Gastroesophageal sphincter (tissue), 4 donors: ENCODE results near the gene PSMD8. TPM values are rescaled to one million over a fixed set of nuclear protein-coding genes. Genes with fewer than 3 reads are reported as not detected.

Source experiments
- ATAC-seq: fragments of 150-250 bp; one replicate; pipeline ENCODE4 v1.9.1; 2016; ENCODE audit warnings: mild to moderate bottlenecking, moderate library complexity
- H3K27ac ChIP-seq, 4 donors: fragments of 200-600 bp; sonication (generic) in 3 of 4; 1 replicate in 3 of 4; 2 replicates in 1 of 4; pipeline ENCODE4 v1.5.1; 2016 to 2019
- H3K27me3 ChIP-seq: fragments of 200-600 bp; sonication (generic); one replicate; pipeline ENCODE4 v1.5.1; 2019
- H3K36me3 ChIP-seq, 2 donors: fragments of 200-600 bp; sonication (generic); one replicate each; pipeline ENCODE4 v1.5.1; 2019; ENCODE audit warnings: control low read depth in 1 of 2
- H3K4me1 ChIP-seq, 3 donors: fragments of 200-600 bp; sonication (generic); 1 replicate in 2 of 3; 2 replicates in 1 of 3; pipeline ENCODE4 v1.5.1; 2016 to 2019; ENCODE audit warnings: control low read depth in 2 of 3
- H3K4me3 ChIP-seq, 2 donors: fragments of 200-600 bp; sonication (generic); one replicate each; pipeline ENCODE4 v1.5.1; 2019; ENCODE audit warnings: mild to moderate bottlenecking in 1 of 2, moderate library complexity in 1 of 2
- H3K9me3 ChIP-seq, 3 donors: fragments of 200-600 bp; sonication (generic); one replicate each; pipeline ENCODE4 v1.5.1; 2017 to 2019; ENCODE audit warnings: control low read depth in 2 of 3
- EP300 ChIP-seq: sonication (generic); formaldehyde crosslinking; IDR thresholded peaks from one replicate; pipeline ENCODE4 v1.6.1; 2017; ENCODE audit warnings: antibody characterized with exemption, mild to moderate bottlenecking
- POLR2A ChIP-seq, 2 donors: fragments of 450-650 bp; IDR thresholded peaks; one replicate each; pipeline ENCODE4 v1.6.1; 2017; ENCODE audit warnings: antibody characterized with exemption in 2 of 2, mild to moderate bottlenecking in 2 of 2, moderate library complexity in 1 of 2
- POLR2AphosphoS5 ChIP-seq: sonication (generic); formaldehyde crosslinking; IDR thresholded peaks from one replicate; pipeline ENCODE4 v1.6.1; 2017; ENCODE audit warnings: antibody characterized with exemption
- WGBS, 2 donors: methylation state at CpG; one replicate each; pipeline ENCODE4 v1.1.5; 2018; ENCODE audit warnings: low coverage in 1 of 2; 5-methylcytosine and 5-hydroxymethylcytosine counted together
- total RNA-seq, 4 donors: library from RNA; depleted of rRNA; stranded (reverse); fragments of >200 nt; gene quantifications; one replicate each; pipeline ENCODE4 v1.1.0, GENCODE V29; 2016
- TF ChIP-seq, protein P1 (sequence below), 4 experiments: fragments of 200-600 bp in 2 of 4; fragments of 450-650 bp in 2 of 4; sonication (generic) in 1 of 4; IDR thresholded peaks; one replicate each; pipeline ENCODE4 v1.5.1; 2017 to 2019; ENCODE audit warnings: antibody characterized with exemption in 4 of 4, mild to moderate bottlenecking in 2 of 4, moderate library complexity in 2 of 4

PSMD8 gene
- total RNA-seq, 4 donors from 2014 or later: 161 to 208 (median 171) TPM

DNA sequence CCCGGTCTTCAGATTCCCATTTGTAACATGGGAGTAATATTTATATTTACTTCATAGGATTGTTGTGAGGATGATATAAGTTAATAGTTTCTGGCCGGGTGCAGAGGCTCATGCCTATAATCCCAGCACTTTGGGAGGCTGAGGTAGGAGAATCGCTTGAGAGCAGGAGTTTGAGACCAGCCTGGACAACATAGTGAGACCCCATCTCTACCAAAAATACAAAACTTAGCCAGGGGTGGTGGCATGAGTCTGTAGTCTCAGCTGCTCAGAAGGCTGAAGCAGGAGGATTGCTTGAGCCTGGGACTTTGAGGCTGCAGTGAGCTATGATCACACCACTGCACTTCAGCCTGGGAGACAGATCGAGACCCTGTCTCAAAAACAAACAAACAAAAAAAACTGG lies 27.5 kb upstream of the PSMD8 start:
- peaks cover 0 to 34% of the 10 kb centered on the region in 2 donors for H3K36me3 ChIP-seq
- 40 to 83% methylated on average over 1 to 3 of the region's 4 CpGs for whole genome bisulfite sequencing, 2 donors
- H3K27me3 ChIP-seq: no peaks in the 10 kb centered on the region
- no peak overlapping the region for H3K27ac ChIP-seq
- TF ChIP-seq POLR2AphosphoS5 (no peak), EP300 (no peak)
- no peak for ATAC-seq
- H3K9me3 ChIP-seq: no peaks in the 10 kb centered on the region
- H3K4me1 ChIP-seq: no peaks in the 10 kb centered on the region
- no peak overlapping the region for H3K4me3 ChIP-seq

DNA sequence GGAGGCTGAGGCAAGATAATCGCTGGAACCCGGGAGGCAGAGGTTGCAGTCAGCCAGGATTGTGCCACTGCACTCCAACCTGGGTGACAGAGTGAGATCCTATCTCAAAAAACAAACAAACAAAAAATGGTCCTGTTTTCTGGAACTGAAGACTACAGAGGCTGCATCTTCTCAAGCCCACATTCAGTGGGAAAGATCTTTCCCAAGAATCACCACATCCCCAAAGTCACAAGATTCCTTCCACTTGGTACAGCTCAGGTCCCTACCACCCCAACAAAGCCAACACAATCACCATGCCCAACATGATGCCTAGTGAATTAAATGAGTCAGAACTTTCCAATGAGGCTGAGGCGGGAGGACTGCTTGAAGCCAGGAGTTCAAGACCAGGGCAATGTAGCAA lies 23.5 kb upstream of the PSMD8 start:
- Histone ChIP-seq H3K4me3 (no peak overlapping the region), H3K36me3 (peaks cover 0 to 6% of the 10 kb centered on the region in 2 donors), H3K27ac (no peak overlapping the region), H3K27me3 (peaks cover 20% of the 10 kb centered on the region), H3K4me1 (no peaks in the 10 kb centered on the region), H3K9me3 (no peaks in the 10 kb centered on the region)
- TF ChIP-seq, protein P1, sequence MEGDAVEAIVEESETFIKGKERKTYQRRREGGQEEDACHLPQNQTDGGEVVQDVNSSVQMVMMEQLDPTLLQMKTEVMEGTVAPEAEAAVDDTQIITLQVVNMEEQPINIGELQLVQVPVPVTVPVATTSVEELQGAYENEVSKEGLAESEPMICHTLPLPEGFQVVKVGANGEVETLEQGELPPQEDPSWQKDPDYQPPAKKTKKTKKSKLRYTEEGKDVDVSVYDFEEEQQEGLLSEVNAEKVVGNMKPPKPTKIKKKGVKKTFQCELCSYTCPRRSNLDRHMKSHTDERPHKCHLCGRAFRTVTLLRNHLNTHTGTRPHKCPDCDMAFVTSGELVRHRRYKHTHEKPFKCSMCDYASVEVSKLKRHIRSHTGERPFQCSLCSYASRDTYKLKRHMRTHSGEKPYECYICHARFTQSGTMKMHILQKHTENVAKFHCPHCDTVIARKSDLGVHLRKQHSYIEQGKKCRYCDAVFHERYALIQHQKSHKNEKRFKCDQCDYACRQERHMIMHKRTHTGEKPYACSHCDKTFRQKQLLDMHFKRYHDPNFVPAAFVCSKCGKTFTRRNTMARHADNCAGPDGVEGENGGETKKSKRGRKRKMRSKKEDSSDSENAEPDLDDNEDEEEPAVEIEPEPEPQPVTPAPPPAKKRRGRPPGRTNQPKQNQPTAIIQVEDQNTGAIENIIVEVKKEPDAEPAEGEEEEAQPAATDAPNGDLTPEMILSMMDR (IDR thresholded peaks at IDR 0.05): no peak
- no peak for TF ChIP-seq POLR2AphosphoS5
- TF ChIP-seq EP300: no peak
- TF ChIP-seq POLR2A (IDR thresholded peaks at IDR 0.05): no peak
- WGBS, 2 donors: 75% methylated on average over 2 of the region's 3 CpGs; no CpG with 5 or more reads in 1 of the 2 donors
- ATAC-seq: no peak

DNA sequence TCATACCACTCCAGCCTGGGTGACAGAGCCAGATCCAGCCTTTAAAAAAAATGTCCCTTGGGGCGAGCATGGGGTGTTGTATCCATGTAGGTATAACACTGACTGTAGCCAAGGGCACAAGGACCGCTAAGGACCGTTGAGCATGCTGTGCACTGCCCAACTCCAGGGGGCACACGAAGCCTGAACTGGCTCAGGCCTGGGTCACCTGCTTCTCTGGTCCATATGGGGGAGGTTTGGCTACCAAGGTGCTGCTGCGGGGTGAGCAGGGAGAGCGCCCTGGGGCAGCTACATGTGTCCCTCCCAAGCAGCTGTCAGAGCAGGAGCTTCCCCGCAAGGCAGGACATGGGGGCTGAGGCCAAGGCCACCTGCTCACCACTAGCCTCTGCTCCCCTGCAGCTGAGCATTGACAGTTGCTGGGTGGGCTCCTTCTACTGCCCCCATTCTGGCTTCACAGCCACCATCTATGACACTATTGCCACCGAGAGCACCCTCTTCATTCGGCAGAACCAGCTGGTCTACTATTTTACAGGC lies 22.4 kb upstream of the PSMD8 start:
- no peak for TF ChIP-seq POLR2AphosphoS5
- no peak for TF ChIP-seq EP300
- TF ChIP-seq, protein P1 (IDR thresholded peaks at IDR 0.05): no peak
- no peak for TF ChIP-seq POLR2A (IDR thresholded peaks at IDR 0.05)
- no peaks in the 10 kb centered on the region for H3K4me1 ChIP-seq
- no peak for ATAC-seq
- peaks cover 30% of the 10 kb centered on the region for H3K27me3 ChIP-seq
- H3K4me3 ChIP-seq: no peak overlapping the region
- no peak overlapping the region for H3K27ac ChIP-seq
- 74 to 85% methylated on average over 2 to 4 of the region's 9 CpGs for WGBS, 2 donors
- H3K36me3 ChIP-seq: no peaks in the 10 kb centered on the region
- H3K9me3 ChIP-seq: no peaks in the 10 kb centered on the region

DNA sequence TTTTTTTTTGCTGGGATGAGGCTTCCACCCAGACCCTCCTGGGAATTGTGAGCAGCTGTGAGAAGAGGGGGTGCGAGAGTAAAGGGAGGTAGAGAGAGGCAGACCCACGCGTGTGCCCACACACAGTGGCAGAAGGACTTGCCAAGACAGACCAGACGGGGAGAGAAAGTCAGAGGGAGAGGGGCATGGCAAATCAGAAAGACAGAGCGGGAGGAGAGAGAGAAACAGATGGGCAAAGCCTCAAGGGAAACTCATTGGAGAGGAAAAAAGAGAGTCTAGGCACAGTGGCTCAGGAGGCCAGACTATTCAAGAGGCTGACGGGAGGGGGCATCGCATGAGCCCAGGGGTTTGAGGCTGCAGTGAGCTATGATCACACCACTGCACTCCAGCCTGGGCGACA lies 21.8 kb upstream of the PSMD8 start:
- 59 to 80% methylated on average over 1 to 8 of the region's 8 CpGs for WGBS, 2 donors
- TF ChIP-seq, protein P1 (IDR thresholded peaks at IDR 0.05): no peak
- no peak for TF ChIP-seq EP300
- no peak for TF ChIP-seq POLR2AphosphoS5
- TF ChIP-seq POLR2A (IDR thresholded peaks at IDR 0.05): no peak
- Histone ChIP-seq H3K27me3 (peaks cover 37% of the 10 kb centered on the region), H3K36me3 (no peaks in the 10 kb centered on the region), H3K4me1 (no peaks in the 10 kb centered on the region), H3K9me3 (no peaks in the 10 kb centered on the region), H3K4me3 (no peak overlapping the region), H3K27ac (no peak overlapping the region)
- ATAC-seq: no peak

DNA sequence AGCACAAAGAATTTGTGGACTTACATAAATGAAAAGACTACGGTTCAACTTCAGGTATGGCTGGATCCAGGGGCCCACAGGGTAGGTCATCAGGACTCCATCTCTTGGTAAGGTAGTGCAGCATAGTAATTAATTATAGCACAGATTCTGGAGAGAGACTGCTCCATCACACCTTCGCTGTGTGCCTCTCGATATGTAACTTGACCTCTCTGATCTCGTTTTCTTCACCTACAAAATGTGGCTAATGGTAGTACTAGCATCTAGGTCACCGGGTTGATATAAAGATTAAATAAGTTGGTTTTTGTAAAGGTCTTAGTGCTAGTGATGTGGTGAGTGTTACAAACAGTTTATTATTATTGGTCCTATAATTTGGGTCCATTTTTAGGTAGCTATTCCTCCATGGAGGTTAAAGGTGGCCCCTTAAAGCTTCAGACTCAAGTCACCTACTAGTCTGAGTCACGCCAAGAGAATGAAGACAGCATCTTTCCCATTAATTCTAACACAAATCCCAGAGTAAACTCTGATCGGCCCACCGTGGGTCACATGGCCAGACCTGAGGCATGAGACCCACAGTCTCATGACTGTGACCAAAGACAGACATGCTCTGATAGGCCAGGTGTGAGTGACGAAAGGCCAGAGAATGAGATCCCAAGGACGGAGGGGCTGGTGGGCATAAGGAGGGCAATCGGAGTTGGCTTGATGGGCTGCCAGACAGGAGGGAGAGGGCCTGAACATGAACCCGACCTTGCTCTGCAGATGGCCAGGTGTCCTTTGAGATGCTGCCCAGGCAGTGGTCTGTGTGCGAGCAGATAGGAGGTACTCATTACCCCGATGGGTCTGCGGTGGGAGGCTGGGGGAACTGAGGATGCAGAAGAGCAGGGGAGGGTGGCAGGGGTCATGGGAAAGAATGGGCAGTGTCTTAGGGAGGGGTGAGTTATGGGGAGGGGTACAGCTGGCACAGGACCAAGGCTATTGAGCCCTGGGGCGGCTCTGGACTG lies 18.3 kb upstream of the PSMD8 start:
- 71 to 80% methylated on average over 7 to 9 of the region's 16 CpGs for WGBS, 2 donors
- no peak overlapping the region for H3K27ac ChIP-seq
- H3K9me3 ChIP-seq: no peaks in the 10 kb centered on the region
- no peak for ATAC-seq
- no peak overlapping the region for H3K4me3 ChIP-seq
- no peaks in the 10 kb centered on the region for H3K36me3 ChIP-seq
- peaks cover 0 to under 1% (median 0%) of the 10 kb centered on the region in 3 donors for H3K4me1 ChIP-seq
- TF ChIP-seq, protein P1 (IDR thresholded peaks at IDR 0.05): no peak
- H3K27me3 ChIP-seq: peaks cover 71% of the 10 kb centered on the region
